ENCODE data around the gene NAPSA.

- TF ChIP-seq CTCF (IDR thresholded peaks at IDR 0.05) (no peak), TAF1 (IDR thresholded peaks at IDR 0.05; ENCODE audit: borderline replicate concordance, low read depth, low read length) (no peak), NRF1 (IDR thresholded peaks at IDR 0.05; ENCODE audit: low read depth, low read length) (no peak), GABPA (IDR thresholded peaks at IDR 0.05; ENCODE audit: low read depth) (no peak)
Measured at GRCh38 chr19:50310759-50311465, 54.5 kb downstream of the NAPSA start.
